NCI-H1105 (cell line): Measurements from ENCODE around the gene RIPK1.
"Not testable (repeated sequence)": the region's sequence is repeated elsewhere in the genome, so short reads cannot be mapped to it uniquely, and the experiment has no call there.

Experiments
- DNase-seq: peaks from one replicate; lab custom pipeline; 2025; lab: John Stamatoyannopoulos, UW

RIPK1 gene

GRCh38 chr6:3068329-3069214, at the start of gene RIPK1:
RIPK1 (plus strand) TSS chr6:3068494; CDS start chr6:3076824, 8,330 bp downstream.
- DNase-seq = peak; percentile 87

GRCh38 chr6:3019065-3019464, 49.2 kb upstream of the RIPK1 start:
- DNase-seq = no peak

- DNase-seq = no peak
These were observed 48.5 kb upstream of the RIPK1 start for GRCh38 chr6:3019749-3020320.

- not testable (repeated sequence) for DNase-seq
These were observed 47.2 kb upstream of the RIPK1 start for GRCh38 chr6:3020976-3021598.

- no peak for DNase-seq
These were observed 45.3 kb upstream of the RIPK1 start for GRCh38 chr6:3022765-3023662.

GRCh38 chr6:3023663-3024483, 44.4 kb upstream of the RIPK1 start:
- DNase-seq = peak; percentile 43

- no peak for DNase-seq
These were observed 41.3 kb upstream of the RIPK1 start for GRCh38 chr6:3026791-3027626.

GRCh38 chr6:3028156-3028555, 40.1 kb upstream of the RIPK1 start:
- DNase-seq = not testable (repeated sequence)

GRCh38 chr6:3031857-3032640, 36.2 kb upstream of the RIPK1 start:
- DNase-seq = no peak

- DNase-seq = no peak
These were observed 35.3 kb upstream of the RIPK1 start for GRCh38 chr6:3032986-3033385.

GRCh38 chr6:3033652-3034051, 34.6 kb upstream of the RIPK1 start:
- DNase-seq = no peak

- DNase-seq = no peak
These were observed 32.9 kb upstream of the RIPK1 start for GRCh38 chr6:3035397-3035796.

- DNase-seq = no peak
These were observed 31.2 kb upstream of the RIPK1 start for GRCh38 chr6:3036861-3037637.

- no peak for DNase-seq
These were observed 30.5 kb upstream of the RIPK1 start for GRCh38 chr6:3037638-3038365.

- peak; percentile 84 for DNase-seq
These were observed 28.9 kb upstream of the RIPK1 start for GRCh38 chr6:3039384-3039783.

GRCh38 chr6:3041147-3041546, 27.1 kb upstream of the RIPK1 start:
- DNase-seq = no peak

GRCh38 chr6:3041606-3042005, 26.7 kb upstream of the RIPK1 start:
- no peak for DNase-seq

GRCh38 chr6:3045369-3045768, 22.9 kb upstream of the RIPK1 start:
- DNase-seq = peak; percentile 62
